Measurements from ENCODE around the gene ATP6V0A4. TPM values are rescaled to one million over a fixed set of nuclear protein-coding genes. Genes with fewer than 3 reads are reported as not detected.
"Not testable (repeated sequence)": the region's sequence is repeated elsewhere in the genome, so short reads cannot be mapped to it uniquely, and the experiment has no call there.

Gene ATP6V0A4
- total RNA-seq, 1 donor from 2014 or later, result not detected

GRCh38 chr7:138738551-138739335 is 59.3 kb downstream of the ATP6V0A4 start:
- H3K36me3 Mint-ChIP-seq (ENCODE audit: low read depth), result no peaks in the 10 kb centered on the region
- intact Hi-C loops (cut with micrococcal nuclease), result loop anchor here (1.0 to 10.0 kb wide), 8 partner anchors 128 to 1084 kb away; partner anchors contain the start of gene TRIM24
- H3K27me3 Mint-ChIP-seq (ENCODE audit: insufficient read depth), result no peaks in the 10 kb centered on the region
- H3K4me3 Mint-ChIP-seq, result no peak overlapping the region
- H3K27ac Mint-ChIP-seq, result no peak overlapping the region
- H3K9me3 Mint-ChIP-seq, result peaks cover 4% of the 10 kb centered on the region
- H3K4me1 Mint-ChIP-seq (ENCODE audit: low read depth), result peaks cover 6% of the 10 kb centered on the region
- peak; percentile 72 for DNase-seq (ENCODE audit: low spot score)

- Mint-ChIP-seq H3K36me3 (ENCODE audit: low read depth) (no peaks in the 10 kb centered on the region), H3K9me3 (peaks cover 4% of the 10 kb centered on the region)
- intact Hi-C loops (cut with micrococcal nuclease), result loop anchor here (1.0 to 10.0 kb wide), 8 partner anchors 128 to 1083 kb away; partner anchors contain the start of gene TRIM24
Measured at GRCh38 chr7:138738114-138738513, 59.9 kb downstream of the ATP6V0A4 start.

GRCh38 chr7:138735399-138735798 is 62.6 kb downstream of the ATP6V0A4 start:
- no peak for DNase-seq (ENCODE audit: low spot score)
- H3K27me3 Mint-ChIP-seq (ENCODE audit: insufficient read depth), result peaks cover 6% of the 10 kb centered on the region
- no peaks in the 10 kb centered on the region for H3K36me3 Mint-ChIP-seq (ENCODE audit: low read depth)

More at GRCh38 chr7:138738114-138738513, 59.9 kb downstream of the ATP6V0A4 start:
- no peak overlapping the region for H3K27ac Mint-ChIP-seq
- no peak overlapping the region for H3K4me3 Mint-ChIP-seq
- no peak for DNase-seq (ENCODE audit: low spot score)
- H3K27me3 Mint-ChIP-seq (ENCODE audit: insufficient read depth), result peaks cover 1% of the 10 kb centered on the region
- H3K4me1 Mint-ChIP-seq (ENCODE audit: low read depth), result peaks cover 7% of the 10 kb centered on the region

GRCh38 chr7:138731733-138732132 is 66.3 kb downstream of the ATP6V0A4 start:
- H3K36me3 Mint-ChIP-seq (ENCODE audit: low read depth); H3K4me3 Mint-ChIP-seq; H3K27ac Mint-ChIP-seq; H3K9me3 Mint-ChIP-seq; H3K27me3 Mint-ChIP-seq (ENCODE audit: insufficient read depth); DNase-seq (ENCODE audit: low spot score); H3K4me1 Mint-ChIP-seq (ENCODE audit: low read depth): not testable (repeated sequence)
- intact Hi-C loops (cut with micrococcal nuclease), result loop anchor here (10.0 kb wide), 1 partner anchor 1077 kb away; no protein-coding TSS in a partner anchor

More at GRCh38 chr7:138735399-138735798, 62.6 kb downstream of the ATP6V0A4 start:
- Mint-ChIP-seq H3K4me1 (ENCODE audit: low read depth) (peaks cover 15% of the 10 kb centered on the region), H3K27ac (no peak overlapping the region), H3K4me3 (no peak overlapping the region), H3K9me3 (peaks cover 4% of the 10 kb centered on the region)
- intact Hi-C loops (cut with micrococcal nuclease), result loop anchor here (10.0 kb wide), 1 partner anchor 1081 kb away; no protein-coding TSS in a partner anchor

- no peak overlapping the region for H3K27ac Mint-ChIP-seq
- H3K4me1 Mint-ChIP-seq (ENCODE audit: low read depth), result peaks cover 9% of the 10 kb centered on the region
- H3K27me3 Mint-ChIP-seq (ENCODE audit: insufficient read depth), result peaks cover 6% of the 10 kb centered on the region
- H3K9me3 Mint-ChIP-seq, result no peaks in the 10 kb centered on the region
- intact Hi-C loops (cut with micrococcal nuclease), result no loop called here
- H3K36me3 Mint-ChIP-seq (ENCODE audit: low read depth), result no peaks in the 10 kb centered on the region
- H3K4me3 Mint-ChIP-seq, result no peak overlapping the region
- no peak for DNase-seq (ENCODE audit: low spot score)
Measured at GRCh38 chr7:138729444-138729843, 68.6 kb downstream of the ATP6V0A4 start.

GRCh38 chr7:138727336-138728099 is 70.5 kb downstream of the ATP6V0A4 start:
- H3K36me3 Mint-ChIP-seq (ENCODE audit: low read depth), result no peaks in the 10 kb centered on the region
- no peaks in the 10 kb centered on the region for H3K9me3 Mint-ChIP-seq
- peaks cover 2% of the 10 kb centered on the region for H3K4me1 Mint-ChIP-seq (ENCODE audit: low read depth)
- no peaks in the 10 kb centered on the region for H3K27me3 Mint-ChIP-seq (ENCODE audit: insufficient read depth)
- intact Hi-C loops (cut with micrococcal nuclease), result no loop called here
- DNase-seq (ENCODE audit: low spot score), result no peak
- no peak overlapping the region for H3K27ac Mint-ChIP-seq
- H3K4me3 Mint-ChIP-seq, result no peak overlapping the region

- H3K36me3 Mint-ChIP-seq (ENCODE audit: low read depth), result no peaks in the 10 kb centered on the region
- H3K27me3 Mint-ChIP-seq (ENCODE audit: insufficient read depth), result no peaks in the 10 kb centered on the region
- no peaks in the 10 kb centered on the region for H3K4me1 Mint-ChIP-seq (ENCODE audit: low read depth)
- H3K27ac Mint-ChIP-seq, result no peak overlapping the region
- no peak for DNase-seq (ENCODE audit: low spot score)
- no peak overlapping the region for H3K4me3 Mint-ChIP-seq
- intact Hi-C loops (cut with micrococcal nuclease), result no loop called here
- H3K9me3 Mint-ChIP-seq, result no peaks in the 10 kb centered on the region
Measured at GRCh38 chr7:138726288-138726687, 71.7 kb downstream of the ATP6V0A4 start.

GRCh38 chr7:138720286-138720685 is 77.7 kb downstream of the ATP6V0A4 start:
- intact Hi-C loops (cut with micrococcal nuclease), result no loop called here
- H3K27me3 Mint-ChIP-seq (ENCODE audit: insufficient read depth), result peaks cover 11% of the 10 kb centered on the region
- DNase-seq (ENCODE audit: low spot score), result no peak
- H3K27ac Mint-ChIP-seq, result no peak overlapping the region
- H3K36me3 Mint-ChIP-seq (ENCODE audit: low read depth), result no peaks in the 10 kb centered on the region
- H3K4me3 Mint-ChIP-seq, result no peak overlapping the region
- peaks cover 14% of the 10 kb centered on the region for H3K4me1 Mint-ChIP-seq (ENCODE audit: low read depth)
- H3K9me3 Mint-ChIP-seq, result no peaks in the 10 kb centered on the region

- Mint-ChIP-seq H3K36me3 (ENCODE audit: low read depth) (no peaks in the 10 kb centered on the region), H3K4me3 (peak overlapping the region; percentile 46), H3K4me1 (ENCODE audit: low read depth) (peaks cover 21% of the 10 kb centered on the region), H3K9me3 (no peaks in the 10 kb centered on the region), H3K27me3 (ENCODE audit: insufficient read depth) (peaks cover 11% of the 10 kb centered on the region), H3K27ac (no peak overlapping the region)
- intact Hi-C loops (cut with micrococcal nuclease), result no loop called here
- DNase-seq (ENCODE audit: low spot score), result no peak
Measured at GRCh38 chr7:138716889-138717288, 81.1 kb downstream of the ATP6V0A4 start.

- no peaks in the 10 kb centered on the region for H3K36me3 Mint-ChIP-seq (ENCODE audit: low read depth)
- peaks cover 14% of the 10 kb centered on the region for H3K4me1 Mint-ChIP-seq (ENCODE audit: low read depth)
- no peaks in the 10 kb centered on the region for H3K9me3 Mint-ChIP-seq
- peaks cover 8% of the 10 kb centered on the region for H3K27me3 Mint-ChIP-seq (ENCODE audit: insufficient read depth)
- H3K27ac Mint-ChIP-seq, result no peak overlapping the region
- no peak for DNase-seq (ENCODE audit: low spot score)
- intact Hi-C loops (cut with micrococcal nuclease), result no loop called here
- H3K4me3 Mint-ChIP-seq, result no peak overlapping the region
Measured at GRCh38 chr7:138713191-138713590, 84.8 kb downstream of the ATP6V0A4 start.

- H3K36me3 Mint-ChIP-seq (ENCODE audit: low read depth), result no peaks in the 10 kb centered on the region
- H3K4me1 Mint-ChIP-seq (ENCODE audit: low read depth), result peaks cover 9% of the 10 kb centered on the region
- peaks cover 4% of the 10 kb centered on the region for H3K27me3 Mint-ChIP-seq (ENCODE audit: insufficient read depth)
- no peak overlapping the region for H3K27ac Mint-ChIP-seq
- no peaks in the 10 kb centered on the region for H3K9me3 Mint-ChIP-seq
- no peak for DNase-seq (ENCODE audit: low spot score)
- no peak overlapping the region for H3K4me3 Mint-ChIP-seq
- intact Hi-C loops (cut with micrococcal nuclease), result no loop called here
Measured at GRCh38 chr7:138712652-138713051, 85.3 kb downstream of the ATP6V0A4 start.

- intact Hi-C loops (cut with micrococcal nuclease), result no loop called here
- no peak overlapping the region for H3K4me3 Mint-ChIP-seq
Measured at GRCh38 chr7:138710536-138711385, 87.2 kb downstream of the ATP6V0A4 start.

More at GRCh38 chr7:138710536-138711385, 87.2 kb downstream of the ATP6V0A4 start:
- DNase-seq (ENCODE audit: low spot score), result no peak
- H3K9me3 Mint-ChIP-seq, result no peaks in the 10 kb centered on the region
- peaks cover 7% of the 10 kb centered on the region for H3K4me1 Mint-ChIP-seq (ENCODE audit: low read depth)
- peaks cover 3% of the 10 kb centered on the region for H3K27me3 Mint-ChIP-seq (ENCODE audit: insufficient read depth)
- no peak overlapping the region for H3K27ac Mint-ChIP-seq
- H3K36me3 Mint-ChIP-seq (ENCODE audit: low read depth), result no peaks in the 10 kb centered on the region

Measured in activated T-helper 1 cell treated with anti-CD3 and anti-CD28 coated beads, Interleukin-12 subunit alpha, Interleukin-12 subunit beta, Interleukin-2, Interleukin-4 antibody, amounts not matched to agents 30 ng/mL and 10 ng/mL and 1 ng/mL, durations not matched to agents 14 hours and 24 hours and 36 hours (primary cell).